H1 (cell line): ENCODE results near the gene BCAR3.
"Not testable (repeated sequence)": the region's sequence is repeated elsewhere in the genome, so short reads cannot be mapped to it uniquely, and the experiment has no call there.

Experiments used
- CREB1 ChIP-seq: IDR thresholded peaks from 2 replicates; pipeline ENCODE4 v1.6.1; 2012; ENCODE audit warnings: inconsistent platforms
- CTCF ChIP-seq, 3 experiments: IDR thresholded peaks; 1 replicate in 2 of 3; 2 replicates in 1 of 3; pipeline versions ENCODE4 v1.5.1 to v1.6.1; 2011; ENCODE audit warnings: low read length in 3 of 3, mild to moderate bottlenecking in 3 of 3, inconsistent platforms in 2 of 3, low read depth in 1 of 3, moderate library complexity in 1 of 3; ENCODE audit not compliant: insufficient read depth in 1 of 3; ENCODE audit errors: control extremely low read depth in 1 of 3
- EP300 ChIP-seq, 2 experiments: IDR thresholded peaks; 1 replicate in 1 of 2; 2 replicates in 1 of 2; pipeline ENCODE4 v1.6.1; 2011 to 2012; ENCODE audit warnings: low read depth in 2 of 2, low read length in 2 of 2, mild to moderate bottlenecking in 2 of 2, borderline replicate concordance in 1 of 2, inconsistent platforms in 1 of 2, moderate library complexity in 1 of 2
- JUN ChIP-seq: IDR thresholded peaks from 2 replicates; pipeline ENCODE4 v1.6.1; 2011; ENCODE audit warnings: low read depth, mild to moderate bottlenecking, improper control_type of control experiment, low read length
- KDM1A ChIP-seq: fragments of 200-600, 300-600 bp; sonication (generic); IDR thresholded peaks from 2 replicates; pipeline ENCODE4 v1.7.1; 2016; ENCODE audit warnings: mild to moderate bottlenecking, low read length, borderline replicate concordance
- MAX ChIP-seq: IDR thresholded peaks from 2 replicates; pipeline ENCODE4 v1.6.1; 2012; ENCODE audit warnings: inconsistent platforms
- NANOG ChIP-seq: IDR thresholded peaks from 2 replicates; pipeline ENCODE4 v1.6.1; 2011; ENCODE audit warnings: low read length, low read depth, mild to moderate bottlenecking, inconsistent platforms; ENCODE audit not compliant: insufficient read depth, poor library complexity, severe bottlenecking
- POLR2A ChIP-seq, 2 experiments: IDR thresholded peaks; 1 replicate in 1 of 2; 2 replicates in 1 of 2; pipeline ENCODE4 v1.6.1; 2011; ENCODE audit warnings: low read depth in 2 of 2, low read length in 2 of 2, mild to moderate bottlenecking in 2 of 2; ENCODE audit errors: control extremely low read depth in 1 of 2
- POLR2AphosphoS5 ChIP-seq: IDR thresholded peaks from 2 replicates; pipeline ENCODE4 v1.6.1; 2011; ENCODE audit warnings: low read depth, low read length
- RAD21 ChIP-seq, 2 experiments: IDR thresholded peaks in 1 of 2; conservative IDR thresholded peaks in 1 of 2; 2 replicates each; pipeline ENCODE4 v1.6.1; 2011; ENCODE audit warnings: low read depth in 2 of 2, low read length in 2 of 2, improper control_type of control experiment in 1 of 2, inconsistent platforms in 1 of 2, mild to moderate bottlenecking in 1 of 2, moderate library complexity in 1 of 2
- SIN3A ChIP-seq, 2 experiments: IDR thresholded peaks in 1 of 2; conservative IDR thresholded peaks in 1 of 2; 2 replicates each; pipeline ENCODE4 v1.6.1; 2011 to 2012; ENCODE audit warnings: low read length in 2 of 2, improper control_type of control experiment in 1 of 2, low read depth in 1 of 2, mild to moderate bottlenecking in 1 of 2
- ZNF274 ChIP-seq: IDR thresholded peaks from 2 replicates; pipeline ENCODE4 v1.7.0; 2012; ENCODE audit warnings: low read length, borderline replicate concordance; ENCODE audit errors: extremely low read depth

GRCh38 chr1:93650159-93650558 lies 31.5 kb downstream of the BCAR3 start:
- TF ChIP-seq CREB1; ZNF274; POLR2A (IDR thresholded peaks at IDR 0.05; ENCODE audit: control extremely low read depth in 1 of 2, low read depth in 2 of 2, low read length in 2 of 2); JUN; RAD21 (IDR thresholded peaks at IDR 0.05 in 1 of 2, conservative IDR thresholded peaks at IDR 0.05 in 1 of 2; ENCODE audit: low read depth in 2 of 2, low read length in 2 of 2); POLR2AphosphoS5; CTCF (IDR thresholded peaks at IDR 0.05; ENCODE audit: control extremely low read depth in 1 of 3, insufficient read depth in 1 of 3, low read depth in 1 of 3, low read length in 3 of 3); MAX; KDM1A; SIN3A (conservative IDR thresholded peaks at IDR 0.05 in 1 of 2, IDR thresholded peaks at IDR 0.05 in 1 of 2; ENCODE audit: low read depth in 1 of 2, low read length in 2 of 2); EP300 (IDR thresholded peaks at IDR 0.05; ENCODE audit: borderline replicate concordance in 1 of 2, low read depth in 2 of 2, low read length in 2 of 2); NANOG: not testable (repeated sequence)
